ENCODE measurements around the gene ZBTB22.
"Not testable (repeated sequence)": the region's sequence is repeated elsewhere in the genome, so short reads cannot be mapped to it uniquely, and the experiment has no call there.

Gene ZBTB22

DNA sequence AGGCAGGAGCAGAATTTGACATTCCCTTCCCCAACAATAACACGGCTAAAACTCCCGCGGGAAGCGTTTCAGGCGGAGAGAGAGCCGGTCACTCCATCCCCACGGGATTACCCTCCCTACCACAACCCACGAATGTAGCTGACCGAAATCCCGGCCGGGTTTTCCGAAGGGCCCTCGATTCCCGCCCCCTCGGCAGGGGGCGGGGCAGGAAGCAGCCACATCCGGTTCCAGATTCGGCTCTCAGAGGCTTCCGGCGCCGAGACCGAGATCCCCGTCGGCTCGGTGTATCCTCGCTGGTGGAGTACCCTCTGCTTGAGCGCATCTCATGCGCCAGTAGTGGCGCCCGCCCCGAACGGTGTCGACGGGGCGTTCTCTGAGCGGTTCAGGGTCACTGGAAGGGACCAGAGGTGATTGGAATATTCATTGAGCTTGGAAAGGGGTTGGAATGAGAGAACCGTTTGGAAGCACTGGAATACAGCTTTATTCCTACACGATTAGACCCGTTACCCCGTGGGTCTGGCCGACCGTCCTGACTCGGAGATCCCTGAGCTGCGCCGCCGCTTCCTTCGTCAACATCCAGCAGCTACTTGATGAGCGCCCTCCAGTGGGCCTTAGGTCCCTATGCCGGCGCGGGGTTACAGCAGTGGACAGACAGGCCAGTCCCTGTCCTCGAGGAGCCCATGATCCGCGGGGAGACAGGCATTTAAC is 18.2 kb downstream of the ZBTB22 start:
- peak; percentile 81 to 86 for DNase-seq

DNA sequence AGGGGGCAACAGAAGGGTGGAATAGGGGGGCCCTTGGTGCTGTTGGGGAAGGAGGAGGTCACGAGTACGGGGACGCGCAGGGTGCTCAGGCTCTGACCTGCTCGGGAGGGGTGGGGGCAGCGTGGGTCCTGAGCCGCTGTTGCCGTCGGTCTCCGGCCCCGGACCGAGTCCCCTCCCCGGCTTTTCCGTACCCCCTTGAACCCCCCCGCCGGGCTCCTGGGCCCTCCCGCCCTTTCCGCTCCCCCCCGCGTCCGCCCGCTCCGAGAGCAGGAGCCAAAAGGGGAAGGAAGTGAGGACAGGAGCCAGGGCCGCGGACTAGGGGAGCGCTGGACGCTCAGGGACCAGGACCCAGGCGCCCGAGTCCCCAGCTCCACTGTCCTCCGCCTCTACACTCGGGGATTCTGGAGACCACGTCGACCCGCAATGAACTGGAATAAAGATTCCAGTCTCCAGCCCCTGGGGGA is 18.7 kb downstream of the ZBTB22 start, which contains the start of gene RGL2:
Gene RGL2, minus strand, starts transcription at position 170 of the 464 bp plus-strand sequence. CDS start 332 bp downstream, outside the sequence.
- DNase-seq: peak; percentile 74 to 80

DNA sequence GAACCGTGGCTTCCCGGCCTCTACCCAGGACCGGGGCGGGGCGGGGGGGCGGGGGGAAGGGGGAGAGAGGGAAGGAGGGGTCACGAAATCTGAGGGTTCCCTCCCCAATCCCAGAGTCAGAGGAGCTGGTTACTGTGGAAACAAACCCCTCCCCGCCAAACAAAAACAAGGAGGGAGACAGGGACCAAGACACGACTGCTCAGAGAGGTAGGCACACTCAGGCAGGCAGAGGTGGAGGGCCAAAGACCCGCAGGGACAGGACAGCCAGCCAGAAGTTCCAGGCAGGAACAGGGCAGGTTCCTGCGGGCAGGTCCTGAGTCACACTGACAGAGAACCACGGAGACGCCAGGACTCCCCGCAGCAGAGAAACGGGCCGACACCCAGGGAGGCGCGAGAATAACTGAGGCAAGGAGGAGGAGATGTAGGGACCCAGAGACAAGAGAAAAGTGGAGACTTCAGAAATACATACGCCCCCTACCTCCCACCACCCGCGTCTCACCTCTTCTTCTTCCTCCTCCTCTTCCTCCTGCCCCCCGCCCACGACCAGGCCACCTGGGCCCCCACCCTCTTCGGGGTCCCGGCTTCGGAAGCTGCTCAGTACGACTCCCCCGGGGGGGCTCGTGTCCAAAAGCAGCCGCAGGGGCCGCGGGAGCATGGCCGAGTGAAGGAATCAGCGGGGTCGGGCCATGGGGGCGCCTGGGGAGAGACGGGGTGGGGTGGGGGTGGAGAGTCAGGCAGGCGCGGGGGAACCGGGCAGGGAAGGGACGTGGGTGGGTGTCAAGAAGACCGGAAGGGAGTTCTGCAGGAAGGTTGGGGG is 19.4 kb downstream of the ZBTB22 start:
- peak; percentile 47 to 59 for DNase-seq

DNA sequence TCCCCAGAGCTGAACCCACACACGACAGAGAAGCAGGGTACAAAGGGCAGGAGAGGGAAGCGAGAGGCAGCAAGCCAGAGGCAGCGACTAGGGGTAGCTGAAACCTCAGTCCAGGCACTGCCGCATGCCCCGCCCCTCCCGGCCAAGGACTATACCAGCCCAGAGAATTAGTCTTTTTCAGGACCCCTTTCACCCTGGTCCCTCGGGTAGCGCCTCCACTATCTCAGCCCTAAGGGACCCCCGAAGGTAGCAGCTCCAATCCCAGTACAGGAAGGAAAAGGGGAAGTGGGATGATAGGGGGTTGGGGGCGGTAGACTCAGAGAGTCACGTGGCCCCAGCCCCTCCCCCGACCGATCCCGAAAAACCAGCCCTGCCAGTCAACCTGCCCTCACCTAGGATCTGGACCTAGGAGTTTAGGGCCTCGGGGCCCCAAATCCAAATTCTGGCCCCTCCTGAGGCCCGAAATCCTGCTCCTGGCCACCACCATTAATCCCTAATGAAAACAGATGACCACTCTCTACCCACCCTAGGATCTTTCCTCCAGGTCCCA is 20.1 kb downstream of the ZBTB22 start:
- peak; percentile 8 to 46 for DNase-seq

DNA sequence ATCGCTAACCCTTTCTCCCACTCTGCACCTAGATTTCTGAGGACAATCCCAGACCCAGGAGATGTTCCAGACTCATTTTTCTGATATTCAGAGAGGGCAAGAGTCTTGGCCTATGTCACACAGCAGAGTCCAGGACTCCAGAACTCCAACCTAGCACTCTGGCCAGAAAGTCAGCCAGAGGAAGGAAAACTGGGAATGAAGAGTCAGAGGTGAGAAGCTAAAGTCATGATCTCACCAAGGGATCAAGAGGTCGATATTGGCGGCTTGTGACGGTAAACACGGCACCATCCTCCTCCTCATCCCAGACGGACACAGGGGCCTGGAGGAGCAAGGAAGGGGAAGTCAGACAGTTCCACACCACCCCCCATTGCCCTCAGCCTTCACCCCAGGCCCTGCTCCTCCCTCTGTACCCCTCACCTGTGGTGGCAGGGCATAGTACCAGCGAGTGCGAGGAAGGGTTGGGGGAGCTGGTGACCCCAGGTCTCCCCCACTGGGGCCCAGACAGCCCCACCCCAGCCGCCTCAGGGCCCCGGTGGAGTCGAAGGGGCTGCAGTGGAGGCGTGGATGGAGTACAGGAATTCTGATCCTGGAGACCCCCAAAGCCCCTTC is 20.6 kb downstream of the ZBTB22 start:
- no peak for DNase-seq

- no peak for DNase-seq
These were observed 21.7 kb downstream of the ZBTB22 start for GRCh38 chr6:33295621-33296369.

DNA sequence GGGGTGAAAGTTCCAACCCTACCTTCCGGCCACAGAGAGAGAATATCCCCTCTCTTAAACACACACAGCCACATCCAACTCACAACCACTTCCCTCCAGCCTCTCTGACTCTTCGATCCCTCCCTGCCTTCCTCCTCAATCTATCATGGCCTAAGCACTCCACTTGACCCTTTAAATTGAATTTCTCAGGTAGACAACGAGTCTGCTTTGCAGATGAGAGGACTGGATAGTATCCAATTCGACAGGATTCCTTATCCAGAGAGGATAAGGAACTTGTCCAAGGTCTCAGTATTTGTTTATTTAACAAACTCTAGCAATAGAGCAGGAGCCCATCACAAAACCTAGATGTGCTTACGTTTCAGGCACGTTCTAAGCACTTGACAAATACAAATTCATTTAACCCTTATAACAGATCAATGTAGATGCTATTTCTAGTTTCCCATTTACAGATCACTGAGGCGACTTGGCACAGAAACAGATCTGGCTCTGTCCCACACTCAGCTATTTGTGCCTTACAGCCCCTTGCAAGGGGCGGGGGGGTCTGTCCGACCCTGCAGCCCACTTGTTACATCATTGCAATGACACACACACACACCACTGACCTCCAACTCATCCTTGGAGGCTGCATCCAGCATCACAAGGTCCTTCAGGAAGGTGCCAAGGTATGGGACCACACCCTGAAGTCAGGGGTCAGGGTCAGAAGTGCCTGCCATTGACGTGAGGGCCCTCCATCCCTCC is 23.3 kb downstream of the ZBTB22 start:
- no peak for DNase-seq

DNA sequence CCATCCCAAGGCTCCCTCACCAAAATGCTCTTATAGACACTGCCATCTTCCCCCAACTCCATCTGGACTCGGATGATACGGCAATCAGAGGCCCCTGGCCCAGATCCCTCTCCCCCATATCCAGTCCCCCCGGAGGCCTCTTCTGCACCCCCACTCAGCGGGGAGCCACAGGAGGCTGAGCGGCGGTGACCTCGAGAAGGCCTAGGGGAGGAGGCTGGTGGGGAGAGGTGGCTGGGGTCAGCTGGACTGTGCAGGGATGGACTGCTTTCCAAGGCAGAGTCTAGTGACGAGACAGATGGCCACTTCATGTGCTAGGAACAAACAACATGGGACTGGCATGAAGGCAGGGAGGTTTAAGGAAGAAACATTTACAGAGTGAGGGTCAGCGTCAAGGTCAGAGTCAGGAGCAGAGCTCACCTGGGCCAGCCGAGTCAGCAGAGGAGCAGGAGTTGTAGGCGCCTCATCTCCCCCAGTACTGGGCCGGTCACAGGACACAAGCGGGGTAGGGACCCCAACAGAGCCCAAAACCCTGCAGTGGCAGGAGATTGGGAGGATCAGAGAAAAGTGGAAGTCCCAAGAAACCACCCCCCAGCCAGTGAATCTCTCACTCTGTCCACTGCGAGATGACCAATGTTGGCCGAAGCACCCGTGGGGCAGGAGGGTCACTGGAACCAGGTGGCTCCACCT is 24.4 kb downstream of the ZBTB22 start:
- DNase-seq: no peak

- no peak for DNase-seq
These were observed 27.1 kb downstream of the ZBTB22 start for GRCh38 chr6:33290459-33290858.

GRCh38 chr6:33289784-33290315 is 27.7 kb downstream of the ZBTB22 start:
- DNase-seq: no peak

GRCh38 chr6:33288921-33289783 is 28.4 kb downstream of the ZBTB22 start, which contains the start of the genes PFDN6 and WDR46:
TSS of gene PFDN6 (plus strand) at chr6:33289601. CDS start at chr6:33289857, 256 bp downstream.
TSS of gene WDR46 (minus strand) at chr6:33289239. CDS start at chr6:33289170, 69 bp downstream.
- peak; percentile 71 to 98 for DNase-seq

GRCh38 chr6:33288141-33288920 is 29.2 kb downstream of the ZBTB22 start:
- DNase-seq: no peak

GRCh38 chr6:33286946-33287914 is 30.3 kb downstream of the ZBTB22 start:
- no peak for DNase-seq

DNA sequence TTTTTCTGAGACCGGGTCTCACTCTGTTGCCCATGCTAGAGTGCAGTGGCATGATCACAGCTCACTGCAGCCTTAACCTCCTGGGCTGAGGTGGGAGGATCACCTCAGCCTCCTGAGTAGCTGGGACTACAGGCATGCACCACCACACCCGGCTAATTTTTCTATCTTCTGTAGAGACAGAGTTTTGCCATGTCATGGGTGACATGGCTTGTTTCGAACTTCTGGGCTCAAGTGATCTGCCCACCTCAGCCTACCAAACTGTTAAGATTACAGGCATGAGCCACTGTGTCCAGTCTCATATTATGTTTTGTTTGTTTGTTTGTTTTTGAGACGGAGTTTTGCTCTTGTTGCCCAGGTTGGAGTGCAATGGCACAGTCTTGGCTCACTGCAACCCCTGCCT is 32.3 kb downstream of the ZBTB22 start:
- DNase-seq: not testable (repeated sequence)

DNA sequence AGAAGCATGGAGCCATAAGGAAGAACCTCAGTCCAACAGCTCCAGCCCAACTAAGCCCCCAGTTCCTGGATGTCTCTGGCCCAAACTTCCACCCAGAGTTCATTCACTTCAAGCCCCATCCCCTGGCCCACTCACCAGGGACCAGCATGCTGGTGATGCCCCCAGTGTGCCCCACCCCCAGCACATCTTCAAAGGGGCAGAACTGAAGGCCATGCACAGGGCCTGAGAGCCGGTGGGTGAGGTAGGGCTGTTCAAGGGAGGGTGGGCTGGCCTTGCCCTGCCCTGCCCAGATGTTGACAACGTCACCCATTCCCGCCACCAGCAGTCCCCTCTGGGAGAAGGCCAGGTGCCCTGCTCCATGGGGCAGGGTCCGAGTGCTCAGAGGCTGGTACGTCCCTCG is 37.0 kb downstream of the ZBTB22 start:
- no peak for DNase-seq

DNA sequence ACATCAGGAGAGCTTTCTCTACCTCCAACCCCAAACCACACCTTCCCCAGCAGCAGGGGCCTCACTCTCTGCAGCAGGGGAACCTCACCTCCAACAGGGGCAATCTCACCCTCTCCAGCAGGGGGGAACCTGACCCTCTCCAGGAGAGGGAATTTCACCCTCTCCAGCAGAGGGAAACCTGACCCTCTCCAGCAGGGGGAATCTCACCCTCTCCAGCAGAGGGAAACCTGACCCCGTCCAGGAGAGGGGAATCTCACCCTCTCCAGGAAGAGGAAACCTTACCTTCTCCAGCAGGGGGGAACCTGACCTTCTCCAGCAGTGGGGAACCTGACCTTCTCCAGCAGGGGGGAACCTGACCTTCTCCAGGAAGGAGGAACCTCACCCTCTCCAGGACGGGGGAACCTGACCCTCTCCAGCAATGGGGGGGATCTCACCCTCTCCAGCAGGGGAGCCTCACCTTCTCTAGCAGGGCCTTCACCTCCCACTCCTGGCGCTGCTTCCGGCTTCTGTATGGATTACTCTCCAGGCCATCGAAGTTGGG is 37.5 kb downstream of the ZBTB22 start:
- peak; percentile 7 to 29 for DNase-seq

- no peak for DNase-seq
These were observed 38.3 kb downstream of the ZBTB22 start for GRCh38 chr6:33279257-33279695.
